AG04449 (cell line): ENCODE measurements around the gene MAX.
"Not testable (repeated sequence)": the region's sequence is repeated elsewhere in the genome, so short reads cannot be mapped to it uniquely, and the experiment has no call there.

Experiments used
- CTCF ChIA-PET: fragments of 350-600 bp; formaldehyde crosslinking; extraction: SDS; loops from one replicate; lab custom pipeline; 2021; ENCODE audit warnings: antibody characterized with exemption; lab: Yijun Ruan, JAX
- POLR2A ChIA-PET: fragments of 400-600, 350-600 bp; formaldehyde crosslinking; extraction: SDS; loops from one replicate; lab custom pipeline; 2020; ENCODE audit warnings: antibody characterized with exemption, inconsistent platforms; lab: Yijun Ruan, JAX
- DNase-seq: peaks from one replicate; pipeline ENCODE4 v3.0.0-alpha.2; 2010; ENCODE audit warnings: low read depth, low spot score
- H3K4me3 ChIP-seq: 2 replicates; pipeline ENCODE4 v1.5.1; 2011; ENCODE audit warnings: low read depth, mild to moderate bottlenecking, control low read depth, low read length
- TF ChIP-seq, protein P1 (sequence below): IDR thresholded peaks from one replicate; pipeline ENCODE4 v1.5.1; 2011; ENCODE audit warnings: mild to moderate bottlenecking, moderate library complexity, low read length, control low read depth, inconsistent platforms; ENCODE audit not compliant: insufficient read depth; ENCODE audit errors: missing control alignments

MAX gene

DNA sequence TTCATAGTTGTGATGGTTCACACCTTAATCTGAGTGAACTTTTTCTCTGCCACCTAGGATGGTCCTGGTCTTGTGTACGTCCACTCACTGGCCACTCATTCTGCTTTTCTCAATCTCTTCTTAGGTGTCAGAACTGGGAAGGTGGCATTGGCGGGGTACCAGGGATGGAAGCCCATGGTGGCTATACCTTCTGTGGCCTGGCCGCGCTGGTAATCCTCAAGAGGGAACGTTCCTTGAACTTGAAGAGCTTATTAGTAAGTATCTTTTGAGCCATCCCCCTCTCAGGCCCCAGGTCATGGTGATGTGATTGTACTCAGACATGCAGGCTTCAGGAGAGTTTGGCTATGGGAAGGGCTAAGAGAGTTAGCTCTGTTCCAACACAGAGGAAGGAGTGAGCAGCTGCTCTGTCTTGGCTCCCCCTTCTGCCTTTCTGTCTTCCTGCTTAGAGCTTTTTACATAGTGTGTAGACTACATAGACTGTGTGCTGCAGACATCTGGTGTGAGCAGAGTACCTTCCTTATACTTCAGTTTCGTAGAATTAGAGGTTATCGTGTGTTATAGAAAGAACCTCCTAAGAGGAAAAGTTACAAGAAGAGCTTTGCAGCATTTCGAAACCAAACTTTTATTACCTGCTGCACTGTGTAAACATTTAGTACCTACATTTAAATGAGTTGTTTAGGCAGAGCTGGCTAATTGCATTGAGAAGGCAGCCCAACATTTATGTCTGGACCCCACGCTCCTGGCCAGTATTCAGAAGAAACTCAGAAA lies 61.5 kb downstream of the MAX start:
- CTCF ChIA-PET: no interaction called here
- H3K4me3 ChIP-seq: no peak overlapping the region
- TF ChIP-seq, protein P1, sequence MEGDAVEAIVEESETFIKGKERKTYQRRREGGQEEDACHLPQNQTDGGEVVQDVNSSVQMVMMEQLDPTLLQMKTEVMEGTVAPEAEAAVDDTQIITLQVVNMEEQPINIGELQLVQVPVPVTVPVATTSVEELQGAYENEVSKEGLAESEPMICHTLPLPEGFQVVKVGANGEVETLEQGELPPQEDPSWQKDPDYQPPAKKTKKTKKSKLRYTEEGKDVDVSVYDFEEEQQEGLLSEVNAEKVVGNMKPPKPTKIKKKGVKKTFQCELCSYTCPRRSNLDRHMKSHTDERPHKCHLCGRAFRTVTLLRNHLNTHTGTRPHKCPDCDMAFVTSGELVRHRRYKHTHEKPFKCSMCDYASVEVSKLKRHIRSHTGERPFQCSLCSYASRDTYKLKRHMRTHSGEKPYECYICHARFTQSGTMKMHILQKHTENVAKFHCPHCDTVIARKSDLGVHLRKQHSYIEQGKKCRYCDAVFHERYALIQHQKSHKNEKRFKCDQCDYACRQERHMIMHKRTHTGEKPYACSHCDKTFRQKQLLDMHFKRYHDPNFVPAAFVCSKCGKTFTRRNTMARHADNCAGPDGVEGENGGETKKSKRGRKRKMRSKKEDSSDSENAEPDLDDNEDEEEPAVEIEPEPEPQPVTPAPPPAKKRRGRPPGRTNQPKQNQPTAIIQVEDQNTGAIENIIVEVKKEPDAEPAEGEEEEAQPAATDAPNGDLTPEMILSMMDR: no peak
- DNase-seq: no peak
- POLR2A ChIA-PET: no interaction called here

- H3K4me3 ChIP-seq: no peak overlapping the region
- ChIA-PET POLR2A (no interaction called here), CTCF (interaction anchor here (1.0 kb wide), 1 partner anchor 19 kb away, joined by 4 read pairs; no protein-coding TSS in a partner anchor)
- TF ChIP-seq, protein P1: no peak
- DNase-seq: no peak
Measured at GRCh38 chr14:65038966-65039365, 63.4 kb downstream of the MAX start.

DNA sequence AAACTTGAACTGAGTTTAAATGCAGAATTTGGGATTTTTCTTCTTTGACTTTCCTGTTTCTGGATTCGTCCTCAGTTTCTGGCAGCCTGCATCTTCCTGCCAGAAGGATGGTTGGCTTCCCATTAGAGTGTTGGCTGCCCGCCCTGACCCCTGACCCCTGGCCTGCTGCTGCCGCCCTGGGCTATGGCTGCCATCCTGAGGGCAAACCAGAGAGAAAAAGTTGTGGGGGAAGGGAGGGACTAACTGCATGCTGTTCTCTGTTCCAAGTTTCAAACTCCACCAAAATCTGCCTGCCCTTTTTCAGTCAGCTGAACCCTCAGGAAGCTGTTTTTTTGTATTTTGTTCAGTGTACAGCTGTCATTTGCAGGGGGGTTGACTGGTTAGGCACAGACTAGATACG lies 67.3 kb downstream of the MAX start:
- DNase-seq: no peak
- CTCF ChIA-PET: interaction anchor here (1.1 to 2.1 kb wide), 2 partner anchors 15 to 49 kb away, joined by 4 to 17 read pairs; partner anchors contain the start of gene FNTB
- TF ChIP-seq, protein P1: no peak
- no peak overlapping the region for H3K4me3 ChIP-seq
- POLR2A ChIA-PET: no interaction called here

GRCh38 chr14:65034021-65034420 lies 68.3 kb downstream of the MAX start:
- CTCF ChIA-PET: interaction anchor here (2.1 kb wide), 1 partner anchor 14 kb away, joined by 17 read pairs; no protein-coding TSS in a partner anchor
- POLR2A ChIA-PET: no interaction called here
- TF ChIP-seq, protein P1: no peak

DNA sequence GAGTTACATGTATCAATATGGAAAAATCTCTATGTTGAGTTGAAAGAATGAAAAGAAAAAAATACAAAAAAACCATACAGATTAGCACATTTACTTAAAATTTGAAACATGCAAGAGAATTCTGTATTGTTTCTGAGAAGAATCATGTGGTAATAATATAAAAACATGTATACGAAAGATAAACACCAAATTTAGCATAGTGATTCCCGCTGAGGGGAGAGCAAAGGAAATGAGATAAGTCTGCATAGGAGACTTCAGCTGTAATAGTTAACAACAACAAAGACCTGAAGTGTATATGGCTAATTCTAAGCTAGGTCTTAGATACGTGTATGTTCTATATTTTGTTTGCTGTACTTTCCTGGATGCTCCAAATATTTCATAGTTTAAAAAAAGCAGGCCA lies 69.1 kb downstream of the MAX start:
- TF ChIP-seq, protein P1: no peak
- POLR2A ChIA-PET: no interaction called here
- CTCF ChIA-PET: interaction anchor here (2.1 kb wide), 1 partner anchor 13 kb away, joined by 17 read pairs; no protein-coding TSS in a partner anchor
- no peak for DNase-seq
- no peak overlapping the region for H3K4me3 ChIP-seq

More at GRCh38 chr14:65034021-65034420, 68.3 kb downstream of the MAX start:
- H3K4me3 ChIP-seq: no peak overlapping the region
- no peak for DNase-seq

DNA sequence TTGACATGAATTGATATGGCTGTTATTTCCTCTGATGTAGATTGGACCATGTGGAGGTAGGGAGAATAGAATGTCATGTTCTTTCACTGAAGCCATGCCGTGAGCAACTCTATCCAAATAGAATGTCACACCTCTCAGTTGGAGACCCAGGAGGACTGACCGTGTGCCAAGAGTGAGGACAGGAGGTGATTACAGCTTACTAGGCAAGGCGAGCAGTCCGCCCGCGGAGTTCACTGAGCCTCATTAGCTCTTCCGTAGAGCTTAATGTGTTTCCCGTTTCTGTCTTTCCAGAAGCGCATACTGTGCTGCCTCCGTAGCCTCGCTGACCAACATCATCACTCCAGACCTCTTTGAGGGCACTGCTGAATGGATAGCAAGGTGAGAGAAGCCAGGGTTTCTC lies 70.0 kb downstream of the MAX start:
- TF ChIP-seq, protein P1: no peak
- ChIA-PET POLR2A (no interaction called here), CTCF (no interaction called here)
- no peak for DNase-seq
- no peak overlapping the region for H3K4me3 ChIP-seq

- DNase-seq, H3K4me3 ChIP-seq, POLR2A ChIA-PET: not testable (repeated sequence)
- CTCF ChIA-PET: interaction anchor here (0.5 to 2.9 kb wide), 3 partner anchors 9 to 45 kb away, joined by 3 to 13 read pairs (median 4); partner anchors contain the start of gene FNTB
Measured at GRCh38 chr14:65031321-65031720, 71.0 kb downstream of the MAX start.
